CD4-positive, CD25-positive, alpha-beta regulatory T cell (primary cell): ENCODE measurements around the gene INAVA. TPM values are rescaled to one million over a fixed set of nuclear protein-coding genes. Genes with fewer than 3 reads are reported as not detected.
A peak's percentile ranks its signal among the peaks of the same experiment; 100 is the strongest.

Experiments
- ATAC-seq, 2 donors: fragments of 150-1000 bp; cut with Tn5 transposase; one replicate each; pipeline ENCODE4 v1.10.0; 2021; ENCODE audit warnings: low read depth in 2 of 2, moderate number of reproducible peaks in 2 of 2, moderate library complexity in 1 of 2
- DNase-seq, 3 donors: peaks; one replicate each; pipeline versions ENCODE4 v3.0.0 to v3.0.0-alpha.2; 2012 to 2022; ENCODE audit warnings: mixed read lengths in 1 of 3
- H3K27ac ChIP-seq: one replicate; pipeline ENCODE4 v1.7.0; 2013; ENCODE audit warnings: mild to moderate bottlenecking, low read length; ENCODE audit not compliant: insufficient read depth, poor library complexity, severe bottlenecking
- H3K27me3 ChIP-seq: one replicate; pipeline ENCODE4 v1.7.0; 2013; ENCODE audit warnings: low read length; ENCODE audit not compliant: control insufficient read depth, insufficient read depth
- H3K36me3 ChIP-seq: one replicate; pipeline ENCODE4 v1.7.0; 2013; ENCODE audit warnings: mild to moderate bottlenecking, low read length, moderate library complexity; ENCODE audit not compliant: control insufficient read depth, insufficient read depth
- H3K4me1 ChIP-seq: 2 replicates; pipeline ENCODE4 v1.7.0; 2013; ENCODE audit warnings: mild to moderate bottlenecking, low read length; ENCODE audit not compliant: insufficient read depth, control insufficient read depth, poor library complexity, severe bottlenecking
- H3K4me3 ChIP-seq: one replicate; pipeline ENCODE4 v1.7.0; 2013; ENCODE audit warnings: low read depth, mild to moderate bottlenecking, low read length, moderate library complexity
- H3K9me3 ChIP-seq, 2 experiments: 1 replicate in 1 of 2; 2 replicates in 1 of 2; pipeline ENCODE4 v1.7.0; 2013; ENCODE audit warnings: low read length in 2 of 2, mild to moderate bottlenecking in 1 of 2, moderate library complexity in 1 of 2; ENCODE audit not compliant: control insufficient read depth in 2 of 2
- H3K27ac Mint-ChIP-seq, 3 donors: one replicate each; pipeline ENCODE4 v1.8.0; 2020 to 2022; ENCODE audit warnings: mild to moderate bottlenecking in 3 of 3, mixed read lengths in 3 of 3, moderate library complexity in 2 of 3
- H3K27me3 Mint-ChIP-seq: one replicate; pipeline ENCODE4 v1.8.0; 2022; ENCODE audit warnings: mild to moderate bottlenecking, mixed read lengths
- H3K36me3 Mint-ChIP-seq: one replicate; pipeline ENCODE4 v1.8.0; 2020; ENCODE audit warnings: mixed read lengths
- H3K4me1 Mint-ChIP-seq, 4 donors: one replicate each; pipeline ENCODE4 v1.8.0; 2020 to 2022; ENCODE audit warnings: mixed read lengths in 4 of 4, mild to moderate bottlenecking in 1 of 4
- H3K4me3 Mint-ChIP-seq, 4 donors: one replicate each; pipeline ENCODE4 v1.8.0; 2020 to 2022; ENCODE audit warnings: mild to moderate bottlenecking in 4 of 4, mixed read lengths in 4 of 4, moderate library complexity in 3 of 4
- H3K9me3 Mint-ChIP-seq, 7 donors: one replicate each; pipeline ENCODE4 v1.8.0; 2020 to 2022; ENCODE audit warnings: mixed read lengths in 7 of 7, mild to moderate bottlenecking in 3 of 7, moderate library complexity in 2 of 7
- polyA plus RNA-seq, 4 donors: library from polyadenylated mRNA; unstranded; fragments of 300-500 nt; fragmentation: Illumina TruSeq; gene quantifications; one replicate each; pipeline ENCODE4 v1.2.3, GENCODE V29; 2021
- total RNA-seq: library from RNA; stranded (reverse); gene quantifications from one replicate; pipeline ENCODE4 v1.2.3, GENCODE V29; 2022

INAVA gene
- total and polyA plus RNA-seq, 5 donors from 2014 or later: 0.30 to 0.57 TPM; not detected in 3

GRCh38 chr1:200861937-200862647 lies 32.6 kb upstream of the INAVA start:
- Mint-ChIP-seq H3K9me3 (no peaks in the 10 kb centered on the region), H3K27me3 (peaks cover 6% of the 10 kb centered on the region), H3K36me3 (peaks cover 3% of the 10 kb centered on the region), H3K4me3 (peak overlapping the region; percentile 30 to 70 (median 46)), H3K4me1 (peaks cover 7 to 53% (median 33%) of the 10 kb centered on the region in 4 donors), H3K27ac (peak overlapping the region in 2 of 3 donors; percentile 89 to 90)
- H3K4me1 ChIP-seq: peaks cover 30% of the 10 kb centered on the region
- H3K36me3 ChIP-seq: no peaks in the 10 kb centered on the region
- no peaks in the 10 kb centered on the region for H3K27me3 ChIP-seq
- H3K4me3 ChIP-seq: peak overlapping the region; percentile 70
- peak; percentile 42 to 60 for ATAC-seq
- peak in 2 of 3 donors; percentile 42 to 44 for DNase-seq
- peak overlapping the region; percentile 77 for H3K27ac ChIP-seq
- H3K9me3 ChIP-seq: no peaks in the 10 kb centered on the region

GRCh38 chr1:200862713-200863415 lies 31.8 kb upstream of the INAVA start:
- Histone ChIP-seq H3K27me3 (no peaks in the 10 kb centered on the region), H3K27ac (peak overlapping the region; percentile 77), H3K36me3 (no peaks in the 10 kb centered on the region), H3K4me1 (peaks cover 37% of the 10 kb centered on the region), H3K4me3 (peak overlapping the region; percentile 70), H3K9me3 (no peaks in the 10 kb centered on the region)
- peak; percentile 51 to 60 for ATAC-seq
- Mint-ChIP-seq H3K4me3 (peak overlapping the region; percentile 43 to 81 (median 68)), H3K9me3 (no peaks in the 10 kb centered on the region), H3K4me1 (peaks cover 11 to 60% (median 40%) of the 10 kb centered on the region in 4 donors), H3K27me3 (peaks cover 13% of the 10 kb centered on the region), H3K27ac (peak overlapping the region; percentile 14 to 90 (median 89)), H3K36me3 (no peaks in the 10 kb centered on the region)
- peak in 1 of 3 donors; percentile 25 for DNase-seq

DNA sequence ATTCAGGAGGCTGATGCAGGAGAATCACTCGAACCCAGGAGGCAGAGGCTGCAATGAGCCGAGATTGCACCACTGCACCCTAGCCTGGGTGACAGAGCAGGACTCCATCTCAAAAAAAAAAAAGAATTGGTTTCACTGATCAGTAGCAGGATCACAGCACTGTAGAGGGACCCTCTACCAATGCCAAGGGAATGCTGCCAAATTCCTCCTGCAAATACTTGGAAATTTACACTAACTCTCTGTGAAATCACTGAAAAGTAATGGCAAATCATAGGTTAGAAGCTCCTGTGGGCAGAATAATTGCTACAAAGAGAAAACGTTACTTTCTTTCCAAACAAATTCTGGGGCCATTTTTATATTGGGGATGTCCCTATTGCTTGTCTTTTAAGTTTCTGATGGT lies 28.6 kb upstream of the INAVA start:
- no peak overlapping the region for H3K27ac Mint-ChIP-seq
- DNase-seq: no peak
- peak overlapping the region in 1 of 4 donors; percentile 7 for H3K4me3 Mint-ChIP-seq
- no peaks in the 10 kb centered on the region for H3K36me3 Mint-ChIP-seq
- no peaks in the 10 kb centered on the region for H3K27me3 ChIP-seq
- ATAC-seq: no peak
- peaks cover 5 to 68% (median 51%) of the 10 kb centered on the region in 4 donors for H3K4me1 Mint-ChIP-seq
- no peaks in the 10 kb centered on the region for H3K36me3 ChIP-seq
- H3K4me3 ChIP-seq: no peak overlapping the region
- peaks cover 18% of the 10 kb centered on the region for H3K27me3 Mint-ChIP-seq
- peaks cover 55% of the 10 kb centered on the region for H3K4me1 ChIP-seq
- peak overlapping the region; percentile 41 for H3K27ac ChIP-seq
- H3K9me3 Mint-ChIP-seq: no peaks in the 10 kb centered on the region
- H3K9me3 ChIP-seq: no peaks in the 10 kb centered on the region

DNA sequence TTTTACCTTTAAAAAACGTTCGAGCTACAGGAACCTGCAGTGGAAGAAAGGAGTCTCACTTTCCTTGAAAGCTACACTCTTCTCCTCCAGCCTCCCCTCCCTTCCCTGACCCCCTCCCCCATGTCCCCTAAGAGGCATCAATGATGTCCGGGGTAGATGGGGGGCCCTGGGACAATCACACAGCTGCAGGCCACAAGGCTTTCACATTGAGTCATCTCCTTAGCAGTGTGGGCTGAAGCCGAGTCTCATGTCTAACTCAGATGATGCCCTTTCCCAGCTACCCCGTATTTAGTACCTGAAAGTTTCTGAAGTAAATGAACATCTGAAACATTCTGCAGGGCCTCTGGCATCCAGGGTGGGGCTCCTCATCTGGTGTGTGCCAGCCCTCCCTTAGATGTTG lies 28.2 kb upstream of the INAVA start:
- peaks cover 5 to 73% (median 54%) of the 10 kb centered on the region in 4 donors for H3K4me1 Mint-ChIP-seq
- Histone ChIP-seq H3K9me3 (no peaks in the 10 kb centered on the region), H3K4me1 (peaks cover 55% of the 10 kb centered on the region), H3K4me3 (no peak overlapping the region), H3K27ac (peak overlapping the region; percentile 41), H3K36me3 (no peaks in the 10 kb centered on the region), H3K27me3 (no peaks in the 10 kb centered on the region)
- no peaks in the 10 kb centered on the region for H3K36me3 Mint-ChIP-seq
- H3K9me3 Mint-ChIP-seq: no peaks in the 10 kb centered on the region
- H3K4me3 Mint-ChIP-seq: peak overlapping the region in 2 of 4 donors; percentile 7 to 61
- DNase-seq (peak in 1 of 3 donors; percentile 72), ATAC-seq (peak; percentile 45 to 48)
- peaks cover 22% of the 10 kb centered on the region for H3K27me3 Mint-ChIP-seq
- no peak overlapping the region for H3K27ac Mint-ChIP-seq

DNA sequence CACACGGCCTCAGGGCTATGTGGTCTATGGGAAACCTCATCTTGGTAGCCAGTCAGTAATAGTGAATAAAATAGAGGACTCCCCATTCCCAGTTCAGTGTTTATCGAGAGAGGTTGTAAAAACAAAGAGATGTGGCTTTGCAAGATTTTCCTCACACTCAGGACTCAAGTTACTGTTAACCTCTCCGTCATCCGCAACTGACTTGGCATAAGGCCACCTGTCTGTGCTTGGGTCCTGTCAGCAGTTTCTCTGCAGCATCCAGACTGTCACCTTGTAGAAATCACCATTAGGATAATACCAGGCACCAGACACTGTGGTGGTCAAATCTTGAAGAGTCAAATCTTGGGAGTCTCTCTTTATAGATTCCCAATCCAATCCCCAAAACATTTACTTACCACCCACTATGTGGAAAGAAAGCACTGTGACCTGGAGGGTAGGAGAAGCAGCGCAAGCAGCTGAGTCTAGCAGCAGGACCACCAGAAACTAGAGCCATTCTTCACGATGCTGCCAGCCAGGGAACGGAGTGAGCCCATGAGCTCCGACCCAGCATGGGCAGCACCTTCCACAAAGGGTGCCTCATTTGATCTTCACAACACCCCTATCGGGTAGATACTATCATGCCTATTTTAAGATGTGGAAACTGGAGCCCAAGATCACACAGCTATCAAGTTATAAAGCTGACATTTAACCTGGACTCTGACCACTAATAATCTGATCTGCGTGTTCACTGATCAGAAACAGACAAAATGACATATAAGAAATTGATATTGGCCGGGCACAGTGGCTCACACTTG lies 27.5 kb upstream of the INAVA start:
- peaks cover 3% of the 10 kb centered on the region for H3K27me3 ChIP-seq
- ATAC-seq (no peak), DNase-seq (no peak)
- no peaks in the 10 kb centered on the region for H3K36me3 ChIP-seq
- peak overlapping the region; percentile 47 for H3K27ac ChIP-seq
- no peak overlapping the region for H3K4me3 ChIP-seq
- H3K4me3 Mint-ChIP-seq: peak overlapping the region in 2 of 4 donors; percentile 54 to 60
- peak overlapping the region; percentile 8 to 78 (median 15) for H3K27ac Mint-ChIP-seq
- H3K36me3 Mint-ChIP-seq: no peaks in the 10 kb centered on the region
- H3K27me3 Mint-ChIP-seq: peaks cover 23% of the 10 kb centered on the region
- no peaks in the 10 kb centered on the region for H3K9me3 Mint-ChIP-seq
- H3K9me3 ChIP-seq: no peaks in the 10 kb centered on the region
- peaks cover 5 to 76% (median 52%) of the 10 kb centered on the region in 4 donors for H3K4me1 Mint-ChIP-seq
- peaks cover 55% of the 10 kb centered on the region for H3K4me1 ChIP-seq

DNA sequence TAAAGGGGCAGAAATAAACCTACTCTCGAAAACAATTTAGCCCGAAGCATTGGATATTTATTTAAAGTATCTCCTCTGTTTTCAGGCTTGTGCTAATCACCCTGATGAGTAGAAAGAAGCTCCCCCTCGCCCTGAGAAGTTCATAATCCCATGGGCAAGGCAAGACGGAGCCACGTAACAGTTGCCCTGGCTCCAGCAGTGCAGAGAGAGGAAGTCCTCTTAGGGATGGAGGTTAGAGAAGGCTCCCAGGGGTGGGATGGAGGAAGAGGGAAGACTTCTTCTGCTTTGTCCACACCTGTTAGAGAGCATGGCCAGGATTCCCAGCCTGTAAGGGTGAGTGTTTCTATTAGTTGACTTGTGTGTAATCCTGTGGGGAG lies 25.3 kb upstream of the INAVA start:
- peak overlapping the region; percentile 34 for H3K4me3 ChIP-seq
- ATAC-seq: no peak

GRCh38 chr1:200869753-200870391 lies 24.8 kb upstream of the INAVA start:
- Histone ChIP-seq H3K27me3 (peaks cover 6% of the 10 kb centered on the region), H3K4me3 (peak overlapping the region; percentile 44), H3K36me3 (no peaks in the 10 kb centered on the region), H3K4me1 (peaks cover 46% of the 10 kb centered on the region), H3K9me3 (no peaks in the 10 kb centered on the region), H3K27ac (peak overlapping the region; percentile 62)
- H3K9me3 Mint-ChIP-seq: no peaks in the 10 kb centered on the region
- H3K4me3 Mint-ChIP-seq: peak overlapping the region; percentile 61 to 78 (median 70)
- peaks cover 30% of the 10 kb centered on the region for H3K27me3 Mint-ChIP-seq
- H3K36me3 Mint-ChIP-seq: peaks cover 5% of the 10 kb centered on the region
- H3K4me1 Mint-ChIP-seq: peaks cover 5 to 71% (median 38%) of the 10 kb centered on the region in 4 donors
- H3K27ac Mint-ChIP-seq: peak overlapping the region; percentile 57 to 90 (median 67)
- peak in 2 of 3 donors; percentile 31 to 39 for DNase-seq
- ATAC-seq: peak in 1 of 2 donors; percentile 36

More for the DNA sequence above, 25.3 kb upstream of the INAVA start:
- H3K36me3 ChIP-seq: no peaks in the 10 kb centered on the region
- H3K27ac ChIP-seq: peak overlapping the region; percentile 62
- Mint-ChIP-seq H3K36me3 (no peaks in the 10 kb centered on the region), H3K4me1 (peaks cover 5 to 68% (median 37%) of the 10 kb centered on the region in 4 donors), H3K9me3 (no peaks in the 10 kb centered on the region), H3K27ac (peak overlapping the region; percentile 57 to 90 (median 67)), H3K4me3 (peak overlapping the region; percentile 48 to 73 (median 66)), H3K27me3 (peaks cover 27% of the 10 kb centered on the region)
- no peaks in the 10 kb centered on the region for H3K9me3 ChIP-seq
- DNase-seq: no peak
- H3K4me1 ChIP-seq: peaks cover 46% of the 10 kb centered on the region
- H3K27me3 ChIP-seq: peaks cover 3% of the 10 kb centered on the region
